Measurements from ENCODE around the gene SLC12A7. TPM values are rescaled to one million over a fixed set of nuclear protein-coding genes. Genes with fewer than 3 reads are reported as not detected.
A peak's percentile ranks its signal among the peaks of the same experiment; 100 is the strongest.

SLC12A7 gene
- total RNA-seq, 2 donors from 2014 or later: 27.6 to 138 TPM

- H3K27ac ChIP-seq: peak overlapping the region in 1 of 2 donors; percentile 26
- H3K4me1 ChIP-seq (replicated peaks): peaks cover 5% of the 10 kb centered on the region
- TF ChIP-seq POLR2AphosphoS5 (IDR thresholded peaks at IDR 0.05) (no peak), POLR2A (IDR thresholded peaks at IDR 0.05) (no peak)
- TF ChIP-seq, protein P1, sequence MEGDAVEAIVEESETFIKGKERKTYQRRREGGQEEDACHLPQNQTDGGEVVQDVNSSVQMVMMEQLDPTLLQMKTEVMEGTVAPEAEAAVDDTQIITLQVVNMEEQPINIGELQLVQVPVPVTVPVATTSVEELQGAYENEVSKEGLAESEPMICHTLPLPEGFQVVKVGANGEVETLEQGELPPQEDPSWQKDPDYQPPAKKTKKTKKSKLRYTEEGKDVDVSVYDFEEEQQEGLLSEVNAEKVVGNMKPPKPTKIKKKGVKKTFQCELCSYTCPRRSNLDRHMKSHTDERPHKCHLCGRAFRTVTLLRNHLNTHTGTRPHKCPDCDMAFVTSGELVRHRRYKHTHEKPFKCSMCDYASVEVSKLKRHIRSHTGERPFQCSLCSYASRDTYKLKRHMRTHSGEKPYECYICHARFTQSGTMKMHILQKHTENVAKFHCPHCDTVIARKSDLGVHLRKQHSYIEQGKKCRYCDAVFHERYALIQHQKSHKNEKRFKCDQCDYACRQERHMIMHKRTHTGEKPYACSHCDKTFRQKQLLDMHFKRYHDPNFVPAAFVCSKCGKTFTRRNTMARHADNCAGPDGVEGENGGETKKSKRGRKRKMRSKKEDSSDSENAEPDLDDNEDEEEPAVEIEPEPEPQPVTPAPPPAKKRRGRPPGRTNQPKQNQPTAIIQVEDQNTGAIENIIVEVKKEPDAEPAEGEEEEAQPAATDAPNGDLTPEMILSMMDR (IDR thresholded peaks at IDR 0.05): no peak
- no peaks in the 10 kb centered on the region for H3K9me3 ChIP-seq
- no peak for DNase-seq (ENCODE audit: low spot score)
- WGBS: 41% methylated on average over 16 of the region's 16 CpGs
- H3K4me3 ChIP-seq: no peak overlapping the region
- intact Hi-C loops (cut with DNase I): no loop called here
- no peaks in the 10 kb centered on the region for H3K27me3 ChIP-seq (replicated peaks; ENCODE audit: insufficient read depth)
- H3K36me3 ChIP-seq: no peaks in the 10 kb centered on the region
Observed at GRCh38 chr5:1016476-1016875, 95.4 kb downstream of the SLC12A7 start.

GRCh38 chr5:1016036-1016435 lies 95.8 kb downstream of the SLC12A7 start:
- Histone ChIP-seq H3K27ac (peak overlapping the region in 1 of 2 donors; percentile 26), H3K9me3 (no peaks in the 10 kb centered on the region), H3K4me3 (no peak overlapping the region), H3K4me1 (replicated peaks) (peaks cover 5% of the 10 kb centered on the region), H3K27me3 (replicated peaks; ENCODE audit: insufficient read depth) (no peaks in the 10 kb centered on the region), H3K36me3 (no peaks in the 10 kb centered on the region)
- DNase-seq (ENCODE audit: low spot score): peak; percentile 65
- intact Hi-C loops (cut with DNase I): no loop called here
- WGBS: 36% methylated on average over 18 of the region's 19 CpGs
- TF ChIP-seq POLR2AphosphoS5 (IDR thresholded peaks at IDR 0.05) (peak; percentile 56), POLR2A (IDR thresholded peaks at IDR 0.05) (no peak)
- TF ChIP-seq, protein P1 (IDR thresholded peaks at IDR 0.05): no peak

DNA sequence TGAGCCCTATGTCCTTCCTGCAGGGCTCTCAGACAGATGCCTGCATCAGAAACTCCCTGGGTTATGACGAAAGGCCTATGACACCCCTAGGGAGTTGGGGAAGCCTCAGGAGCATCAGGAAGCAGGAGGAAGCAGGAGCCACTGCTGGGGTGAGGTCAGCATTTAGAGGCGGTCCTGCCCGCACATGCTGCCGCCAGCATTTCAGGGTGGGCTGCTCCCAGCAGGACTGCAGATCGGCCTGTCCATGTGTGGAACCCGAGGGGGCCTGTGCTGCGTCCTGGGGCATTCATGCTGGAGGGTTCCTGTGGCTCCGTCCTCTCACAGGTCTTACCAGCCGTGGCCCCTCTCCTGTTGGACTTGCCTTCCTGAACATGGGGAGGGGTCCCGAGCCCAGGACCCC lies 96.4 kb downstream of the SLC12A7 start:
- Histone ChIP-seq H3K27ac (peak overlapping the region in 1 of 2 donors; percentile 26), H3K4me1 (replicated peaks) (peaks cover 5% of the 10 kb centered on the region), H3K9me3 (no peaks in the 10 kb centered on the region), H3K36me3 (no peaks in the 10 kb centered on the region), H3K4me3 (no peak overlapping the region), H3K27me3 (replicated peaks; ENCODE audit: insufficient read depth) (no peaks in the 10 kb centered on the region)
- WGBS: 78% methylated on average over 10 of the region's 10 CpGs
- TF ChIP-seq, protein P1 (IDR thresholded peaks at IDR 0.05): no peak
- no peak for TF ChIP-seq POLR2AphosphoS5 (IDR thresholded peaks at IDR 0.05)
- no peak for TF ChIP-seq POLR2A (IDR thresholded peaks at IDR 0.05)
- DNase-seq (ENCODE audit: low spot score): no peak
- intact Hi-C loops (cut with DNase I): no loop called here

GRCh38 chr5:1014781-1015221 lies 97.1 kb downstream of the SLC12A7 start:
- intact Hi-C loops (cut with DNase I): no loop called here
- no peak for DNase-seq (ENCODE audit: low spot score)
- WGBS: 76% methylated on average over 15 of the region's 17 CpGs

GRCh38 chr5:1014346-1014745 lies 97.5 kb downstream of the SLC12A7 start:
- H3K4me3 ChIP-seq: no peak overlapping the region
- TF ChIP-seq POLR2A (IDR thresholded peaks at IDR 0.05): no peak
- TF ChIP-seq, protein P1 (IDR thresholded peaks at IDR 0.05): no peak
- no peaks in the 10 kb centered on the region for H3K36me3 ChIP-seq
- no peak overlapping the region for H3K27ac ChIP-seq
- no peak for DNase-seq (ENCODE audit: low spot score)
- no peaks in the 10 kb centered on the region for H3K9me3 ChIP-seq
- H3K27me3 ChIP-seq (replicated peaks; ENCODE audit: insufficient read depth): no peaks in the 10 kb centered on the region
- intact Hi-C loops (cut with DNase I): no loop called here
- H3K4me1 ChIP-seq (replicated peaks): peaks cover 9% of the 10 kb centered on the region
- 92% methylated on average over 14 of the region's 14 CpGs for WGBS

More at GRCh38 chr5:1014781-1015221, 97.1 kb downstream of the SLC12A7 start:
- Histone ChIP-seq H3K9me3 (no peaks in the 10 kb centered on the region), H3K27ac (no peak overlapping the region), H3K4me1 (replicated peaks) (peaks cover 5% of the 10 kb centered on the region), H3K4me3 (no peak overlapping the region), H3K27me3 (replicated peaks; ENCODE audit: insufficient read depth) (no peaks in the 10 kb centered on the region), H3K36me3 (no peaks in the 10 kb centered on the region)
- TF ChIP-seq POLR2AphosphoS5 (IDR thresholded peaks at IDR 0.05) (no peak), POLR2A (IDR thresholded peaks at IDR 0.05) (no peak)
